ENCODE results near the gene INSL3.

The INSL3 gene

GRCh38 chr19:17866964-17867486, 45.7 kb upstream of the INSL3 start:
- Histone ChIP-seq H3K9ac (ENCODE audit: low read depth, low read length) (no peak overlapping the region), H3K4me1 (ENCODE audit: insufficient read depth, low read length) (peaks cover 2% of the 10 kb centered on the region; the same call in 1 of the 2 replicates), H3K27me3 (ENCODE audit: insufficient read depth, low read length, poor library complexity) (no peaks in the 10 kb centered on the region), H3K27ac (ENCODE audit: low read length) (no peak overlapping the region), H2AFZ (ENCODE audit: low read depth, low read length) (no peak overlapping the region), H3K79me2 (ENCODE audit: insufficient read depth, low read length) (peaks cover 7% of the 10 kb centered on the region; the same call in 1 of the 2 replicates), H3K36me3 (ENCODE audit: insufficient read depth, low read length) (peaks cover 27% of the 10 kb centered on the region), H3K9me3 (ENCODE audit: insufficient read depth, low read length, severe bottlenecking) (no peaks in the 10 kb centered on the region), H3K4me2 (ENCODE audit: insufficient read depth, low read length) (no peak overlapping the region), H3K4me3 (ENCODE audit: low read depth in 1 of 2, low read length in 2 of 2) (no peak overlapping the region), H4K20me1 (ENCODE audit: insufficient read depth, low read length) (peaks cover 30% of the 10 kb centered on the region)
- no peak for TF ChIP-seq EZH2 (IDR thresholded peaks at IDR 0.05; ENCODE audit: borderline replicate concordance, low read depth, low read length, severe bottlenecking)
- DNase-seq (no peak), ATAC-seq (ENCODE audit: insufficient read depth, low read depth) (no peak)

DNA sequence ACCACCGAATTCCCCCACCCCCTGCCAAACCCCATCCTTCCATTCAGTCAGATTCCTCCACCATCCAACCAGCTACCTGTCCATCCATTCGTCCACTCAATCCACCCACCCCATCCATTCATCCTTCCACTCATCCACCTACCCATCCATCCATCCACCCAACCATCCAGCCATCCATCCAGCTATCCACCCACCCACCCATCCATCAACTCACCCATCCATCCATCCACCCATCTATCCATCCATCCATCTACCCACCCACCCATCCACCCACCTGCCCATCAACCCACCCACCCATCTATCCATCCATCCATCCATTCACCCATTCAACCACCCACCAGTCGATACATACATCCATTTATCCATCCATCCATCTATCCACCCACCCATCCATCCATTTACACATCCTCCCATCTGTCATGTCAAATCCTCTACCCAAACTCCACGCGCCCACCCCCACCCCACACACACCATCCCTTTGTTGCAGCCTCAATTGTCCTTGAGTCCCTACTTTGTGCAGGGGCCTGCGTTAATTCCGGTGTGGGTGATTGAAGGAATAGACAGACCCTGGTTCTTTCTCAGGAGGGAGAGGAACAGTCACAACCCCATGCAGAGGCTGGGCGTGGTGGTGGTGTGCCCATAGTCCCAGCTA, 45.1 kb upstream of the INSL3 start:
- no peak overlapping the region for H3K27ac ChIP-seq (ENCODE audit: low read length)
- ATAC-seq (ENCODE audit: insufficient read depth, low read depth): no peak
- peaks cover 33% of the 10 kb centered on the region for H3K36me3 ChIP-seq (ENCODE audit: insufficient read depth, low read length)
- no peak for DNase-seq
- no peaks in the 10 kb centered on the region for H3K27me3 ChIP-seq (ENCODE audit: insufficient read depth, low read length, poor library complexity)
- H3K4me3 ChIP-seq (ENCODE audit: low read depth in 1 of 2, low read length in 2 of 2): no peak overlapping the region
- H4K20me1 ChIP-seq (ENCODE audit: insufficient read depth, low read length): peaks cover 36% of the 10 kb centered on the region
- no peak overlapping the region for H3K9ac ChIP-seq (ENCODE audit: low read depth, low read length)
- no peak overlapping the region for H2AFZ ChIP-seq (ENCODE audit: low read depth, low read length)
- peaks cover 8% of the 10 kb centered on the region for H3K4me1 ChIP-seq (ENCODE audit: insufficient read depth, low read length)
- TF ChIP-seq, protein P1, sequence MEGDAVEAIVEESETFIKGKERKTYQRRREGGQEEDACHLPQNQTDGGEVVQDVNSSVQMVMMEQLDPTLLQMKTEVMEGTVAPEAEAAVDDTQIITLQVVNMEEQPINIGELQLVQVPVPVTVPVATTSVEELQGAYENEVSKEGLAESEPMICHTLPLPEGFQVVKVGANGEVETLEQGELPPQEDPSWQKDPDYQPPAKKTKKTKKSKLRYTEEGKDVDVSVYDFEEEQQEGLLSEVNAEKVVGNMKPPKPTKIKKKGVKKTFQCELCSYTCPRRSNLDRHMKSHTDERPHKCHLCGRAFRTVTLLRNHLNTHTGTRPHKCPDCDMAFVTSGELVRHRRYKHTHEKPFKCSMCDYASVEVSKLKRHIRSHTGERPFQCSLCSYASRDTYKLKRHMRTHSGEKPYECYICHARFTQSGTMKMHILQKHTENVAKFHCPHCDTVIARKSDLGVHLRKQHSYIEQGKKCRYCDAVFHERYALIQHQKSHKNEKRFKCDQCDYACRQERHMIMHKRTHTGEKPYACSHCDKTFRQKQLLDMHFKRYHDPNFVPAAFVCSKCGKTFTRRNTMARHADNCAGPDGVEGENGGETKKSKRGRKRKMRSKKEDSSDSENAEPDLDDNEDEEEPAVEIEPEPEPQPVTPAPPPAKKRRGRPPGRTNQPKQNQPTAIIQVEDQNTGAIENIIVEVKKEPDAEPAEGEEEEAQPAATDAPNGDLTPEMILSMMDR (IDR thresholded peaks at IDR 0.05; ENCODE audit: borderline replicate concordance, extremely low read depth, low read length, poor library complexity, severe bottlenecking): no peak
- TF ChIP-seq EZH2 (IDR thresholded peaks at IDR 0.05; ENCODE audit: borderline replicate concordance, low read depth, low read length, severe bottlenecking): no peak
- no peaks in the 10 kb centered on the region for H3K9me3 ChIP-seq (ENCODE audit: insufficient read depth, low read length, severe bottlenecking)
- H3K4me2 ChIP-seq (ENCODE audit: insufficient read depth, low read length): no peak overlapping the region
- H3K79me2 ChIP-seq (ENCODE audit: insufficient read depth, low read length): peaks cover 13% of the 10 kb centered on the region

DNA sequence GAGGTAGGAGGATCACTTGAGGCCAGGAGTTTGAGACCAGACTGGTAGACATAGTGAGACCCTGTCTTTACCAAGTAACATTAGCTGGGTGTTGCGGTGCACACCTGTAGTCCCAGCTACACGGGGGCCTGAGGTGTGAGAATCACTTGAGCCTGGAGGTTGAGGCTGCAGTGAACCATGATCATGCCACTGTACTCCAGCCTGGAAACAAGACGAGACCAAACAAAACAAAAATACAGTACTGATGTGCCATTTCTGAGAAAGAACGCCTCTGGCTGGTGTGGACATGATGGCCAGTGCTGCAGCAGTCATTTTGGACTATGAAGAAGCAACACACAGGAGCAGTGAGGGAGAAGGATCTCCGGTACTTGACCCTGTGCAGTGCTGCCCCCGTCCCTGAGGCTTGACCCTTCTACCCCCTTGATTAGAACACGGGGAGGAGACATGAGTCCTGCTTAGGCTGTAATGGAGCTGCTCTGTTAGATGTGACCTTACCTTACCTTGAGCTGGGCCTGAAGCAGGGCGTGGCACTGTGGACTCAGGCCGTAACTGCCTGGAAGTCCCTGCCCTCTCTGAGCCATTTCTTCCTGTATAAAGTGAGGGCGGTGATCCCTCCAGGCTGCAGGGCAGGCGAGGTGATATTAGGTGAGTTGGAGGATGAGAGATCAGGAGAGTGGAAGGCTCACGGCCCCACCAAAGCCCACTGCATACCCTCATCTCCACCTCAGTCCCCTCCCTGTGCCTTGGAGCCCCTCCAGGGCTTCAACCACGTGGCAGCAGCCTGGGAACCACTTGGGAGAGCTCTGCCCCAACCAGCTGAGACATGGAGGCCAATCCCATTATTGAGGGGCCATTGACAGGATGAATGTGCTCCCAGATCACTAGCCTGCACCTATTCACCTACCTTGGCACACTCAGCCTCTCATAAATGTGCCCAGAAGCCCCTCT, 44.3 kb upstream of the INSL3 start:
- H3K4me1 ChIP-seq (ENCODE audit: insufficient read depth, low read length): peaks cover 16% of the 10 kb centered on the region
- no peaks in the 10 kb centered on the region for H3K27me3 ChIP-seq (ENCODE audit: insufficient read depth, low read length, poor library complexity)
- peaks cover 41% of the 10 kb centered on the region for H3K36me3 ChIP-seq (ENCODE audit: insufficient read depth, low read length)
- H3K27ac ChIP-seq (ENCODE audit: low read length): no peak overlapping the region
- H3K4me2 ChIP-seq (ENCODE audit: insufficient read depth, low read length): no peak overlapping the region
- H3K4me3 ChIP-seq (ENCODE audit: low read depth in 1 of 2, low read length in 2 of 2): no peak overlapping the region
- H3K79me2 ChIP-seq (ENCODE audit: insufficient read depth, low read length): peaks cover 21% of the 10 kb centered on the region
- no peak for DNase-seq
- peaks cover 44% of the 10 kb centered on the region for H4K20me1 ChIP-seq (ENCODE audit: insufficient read depth, low read length)
- TF ChIP-seq EZH2 (IDR thresholded peaks at IDR 0.05; ENCODE audit: borderline replicate concordance, low read depth, low read length, severe bottlenecking): no peak
- no peak overlapping the region for H2AFZ ChIP-seq (ENCODE audit: low read depth, low read length)
- ATAC-seq (ENCODE audit: insufficient read depth, low read depth): peak; percentile 30
- no peaks in the 10 kb centered on the region for H3K9me3 ChIP-seq (ENCODE audit: insufficient read depth, low read length, severe bottlenecking)
- H3K9ac ChIP-seq (ENCODE audit: low read depth, low read length): no peak overlapping the region

DNA sequence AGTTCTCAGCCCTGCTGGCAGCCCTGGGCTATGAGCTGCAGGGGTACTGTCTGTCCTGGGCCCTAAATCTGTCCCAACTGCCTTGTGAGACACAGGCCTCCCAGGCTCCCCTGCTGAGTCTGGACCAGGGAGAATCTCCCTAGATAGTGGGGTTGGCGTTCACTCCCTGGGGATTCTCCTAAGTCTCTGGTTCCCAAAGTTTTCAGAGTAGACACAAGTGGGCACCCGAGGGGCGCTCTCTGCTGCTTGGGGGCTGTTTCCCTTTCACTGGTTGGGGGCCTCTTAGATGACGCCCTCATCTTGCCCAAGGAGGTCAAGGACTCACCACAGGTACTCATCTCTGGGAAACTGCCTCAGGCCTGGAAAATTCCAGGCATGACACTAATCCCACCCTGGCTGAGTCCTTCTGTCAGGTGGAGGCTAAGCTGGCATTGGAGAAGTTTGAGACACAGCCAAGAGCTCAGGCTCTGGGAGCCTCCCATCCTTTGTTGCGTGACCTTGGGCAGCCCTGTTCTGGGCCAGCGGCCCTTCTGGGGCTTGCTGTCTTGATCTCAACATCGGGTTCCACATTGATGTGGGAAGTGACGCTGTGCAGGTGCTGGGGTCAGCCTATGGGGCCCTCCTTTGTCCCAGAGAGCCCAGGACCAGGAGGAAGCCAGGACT, 42.3 kb upstream of the INSL3 start:
- no peak for ATAC-seq (ENCODE audit: insufficient read depth, low read depth)
- H3K9ac ChIP-seq (ENCODE audit: low read depth, low read length): no peak overlapping the region

More for the DNA sequence above, 42.3 kb upstream of the INSL3 start:
- Histone ChIP-seq H2AFZ (ENCODE audit: low read depth, low read length) (no peak overlapping the region), H3K36me3 (ENCODE audit: insufficient read depth, low read length) (peaks cover 48% of the 10 kb centered on the region), H3K9me3 (ENCODE audit: insufficient read depth, low read length, severe bottlenecking) (no peaks in the 10 kb centered on the region), H3K4me2 (ENCODE audit: insufficient read depth, low read length) (no peak overlapping the region), H3K27ac (ENCODE audit: low read length) (no peak overlapping the region), H4K20me1 (ENCODE audit: insufficient read depth, low read length) (peaks cover 52% of the 10 kb centered on the region), H3K4me3 (ENCODE audit: low read depth in 1 of 2, low read length in 2 of 2) (no peak overlapping the region), H3K4me1 (ENCODE audit: insufficient read depth, low read length) (peaks cover 23% of the 10 kb centered on the region), H3K79me2 (ENCODE audit: insufficient read depth, low read length) (peaks cover 33% of the 10 kb centered on the region), H3K27me3 (ENCODE audit: insufficient read depth, low read length, poor library complexity) (no peaks in the 10 kb centered on the region)
- TF ChIP-seq, protein P1 (IDR thresholded peaks at IDR 0.05; ENCODE audit: borderline replicate concordance, extremely low read depth, low read length, poor library complexity, severe bottlenecking): no peak
- TF ChIP-seq EZH2 (IDR thresholded peaks at IDR 0.05; ENCODE audit: borderline replicate concordance, low read depth, low read length, severe bottlenecking): no peak
- no peak for DNase-seq

Data from DND-41 (cell line).